Renal pelvis (tissue), 4 donors: ENCODE measurements around the gene HCFC1R1. TPM values are rescaled to one million over a fixed set of nuclear protein-coding genes. Genes with fewer than 3 reads are reported as not detected.

Source experiments
- DNase-seq: peaks from one replicate; pipeline ENCODE4 v3.0.0-alpha.2; 2013
- polyA plus RNA-seq, 3 donors: library from polyadenylated mRNA; unstranded; fragments of 120-200 nt; gene quantifications; one replicate each; pipeline ENCODE4 v1.2.1, GENCODE V29; 2013; ENCODE audit not compliant: insufficient read length in 3 of 3

Gene HCFC1R1
- polyA plus RNA-seq, 3 donors: 69.1 to 76.5 (median 71.3) TPM

- no peak for DNase-seq
These were observed 16.4 kb downstream of the HCFC1R1 start for GRCh38 chr16:3007059-3007956.

- no peak for DNase-seq
These were observed 18.9 kb downstream of the HCFC1R1 start for GRCh38 chr16:3004781-3005284.

GRCh38 chr16:3004319-3004718, 19.4 kb downstream of the HCFC1R1 start:
- no peak for DNase-seq

- peak; percentile 96 for DNase-seq
These were observed 20.0 kb downstream of the HCFC1R1 start for GRCh38 chr16:3003582-3004270.

GRCh38 chr16:3001316-3001715, 22.4 kb downstream of the HCFC1R1 start:
- no peak for DNase-seq

- no peak for DNase-seq
These were observed 23.2 kb downstream of the HCFC1R1 start for GRCh38 chr16:3000540-3000939.

GRCh38 chr16:2999929-3000328, 23.8 kb downstream of the HCFC1R1 start:
- DNase-seq: no peak

GRCh38 chr16:2996298-2996697, 27.4 kb downstream of the HCFC1R1 start:
- DNase-seq: no peak

GRCh38 chr16:2992383-2993081, 31.2 kb downstream of the HCFC1R1 start:
- DNase-seq: no peak

GRCh38 chr16:2991566-2992261, 32.0 kb downstream of the HCFC1R1 start:
- DNase-seq: no peak

GRCh38 chr16:2990891-2991290, 32.9 kb downstream of the HCFC1R1 start:
- no peak for DNase-seq

GRCh38 chr16:2988590-2989099, 35.1 kb downstream of the HCFC1R1 start:
- DNase-seq: no peak

- no peak for DNase-seq
These were observed 35.9 kb downstream of the HCFC1R1 start for GRCh38 chr16:2987833-2988232.

- no peak for DNase-seq
These were observed 36.5 kb downstream of the HCFC1R1 start for GRCh38 chr16:2987286-2987685.

- DNase-seq: no peak
These were observed 37.0 kb downstream of the HCFC1R1 start for GRCh38 chr16:2986623-2987188.

- no peak for DNase-seq
These were observed 37.8 kb downstream of the HCFC1R1 start for GRCh38 chr16:2985893-2986355.

- no peak for DNase-seq
These were observed 38.3 kb downstream of the HCFC1R1 start for GRCh38 chr16:2985462-2985861.

- DNase-seq: peak; percentile 75
These were observed 40.0 kb downstream of the HCFC1R1 start for GRCh38 chr16:2983706-2984136.

- DNase-seq: no peak
These were observed 41.3 kb downstream of the HCFC1R1 start for GRCh38 chr16:2982402-2982801.

- DNase-seq: no peak
These were observed 41.9 kb downstream of the HCFC1R1 start for GRCh38 chr16:2981899-2982250.
